ENCODE measurements around the gene ACACB.
"Not testable (repeated sequence)": the region's sequence is repeated elsewhere in the genome, so short reads cannot be mapped to it uniquely, and the experiment has no call there.

The ACACB gene

GRCh38 chr12:109163167-109163566 is 46.8 kb downstream of the ACACB start:
- Histone ChIP-seq H3K27me3 (ENCODE audit: insufficient read depth, low read length) (no peaks in the 10 kb centered on the region), H3K4me3 (ENCODE audit: low read length) (no peak overlapping the region), H3K36me3 (ENCODE audit: insufficient read depth, low read depth, low read length) (peaks cover 5% of the 10 kb centered on the region; the same call in 1 of the 2 replicates), H3K4me1 (ENCODE audit: insufficient read depth, low read length) (no peaks in the 10 kb centered on the region), H3K9ac (ENCODE audit: low read depth, low read length) (no peak overlapping the region), H3K27ac (ENCODE audit: low read length) (no peak overlapping the region), H3K9me3 (ENCODE audit: insufficient read depth, low read depth, low read length) (no peaks in the 10 kb centered on the region)

GRCh38 chr12:109165599-109165998 is 49.2 kb downstream of the ACACB start:
- H3K9ac ChIP-seq (ENCODE audit: low read depth, low read length), result no peak overlapping the region

GRCh38 chr12:109166371-109166770 is 50.0 kb downstream of the ACACB start:
- H3K4me3 ChIP-seq (ENCODE audit: low read length), result no peak overlapping the region
- H3K36me3 ChIP-seq (ENCODE audit: insufficient read depth, low read depth, low read length), result peaks cover 13% of the 10 kb centered on the region
- H3K27me3 ChIP-seq (ENCODE audit: insufficient read depth, low read length), result no peaks in the 10 kb centered on the region
- no peaks in the 10 kb centered on the region for H3K9me3 ChIP-seq (ENCODE audit: insufficient read depth, low read depth, low read length)
- H3K27ac ChIP-seq (ENCODE audit: low read length), result no peak overlapping the region
- H3K4me1 ChIP-seq (ENCODE audit: insufficient read depth, low read length), result no peaks in the 10 kb centered on the region
- no peak overlapping the region for H3K9ac ChIP-seq (ENCODE audit: low read depth, low read length)

More at GRCh38 chr12:109165599-109165998, 49.2 kb downstream of the ACACB start:
- Histone ChIP-seq H3K9me3 (ENCODE audit: insufficient read depth, low read depth, low read length) (no peaks in the 10 kb centered on the region), H3K4me3 (ENCODE audit: low read length) (no peak overlapping the region), H3K27ac (ENCODE audit: low read length) (no peak overlapping the region), H3K27me3 (ENCODE audit: insufficient read depth, low read length) (no peaks in the 10 kb centered on the region), H3K36me3 (ENCODE audit: insufficient read depth, low read depth, low read length) (peaks cover 13% of the 10 kb centered on the region), H3K4me1 (ENCODE audit: insufficient read depth, low read length) (no peaks in the 10 kb centered on the region)

- no peak overlapping the region for H3K27ac ChIP-seq (ENCODE audit: low read length)
- no peaks in the 10 kb centered on the region for H3K27me3 ChIP-seq (ENCODE audit: insufficient read depth, low read length)
- no peak overlapping the region for H3K9ac ChIP-seq (ENCODE audit: low read depth, low read length)
- no peaks in the 10 kb centered on the region; the same call in 1 of the 2 replicates for H3K9me3 ChIP-seq (ENCODE audit: insufficient read depth, low read depth, low read length)
- no peak overlapping the region for H3K4me3 ChIP-seq (ENCODE audit: low read length)
- H3K4me1 ChIP-seq (ENCODE audit: insufficient read depth, low read length), result no peaks in the 10 kb centered on the region
- peaks cover 27% of the 10 kb centered on the region for H3K36me3 ChIP-seq (ENCODE audit: insufficient read depth, low read depth, low read length)
These were observed 51.4 kb downstream of the ACACB start for GRCh38 chr12:109167781-109168180.

- no peaks in the 10 kb centered on the region for H3K27me3 ChIP-seq (ENCODE audit: insufficient read depth, low read length)
- no peak overlapping the region for H3K9ac ChIP-seq (ENCODE audit: low read depth, low read length)
- no peak overlapping the region for H3K27ac ChIP-seq (ENCODE audit: low read length)
- no peaks in the 10 kb centered on the region for H3K4me1 ChIP-seq (ENCODE audit: insufficient read depth, low read length)
- H3K9me3 ChIP-seq (ENCODE audit: insufficient read depth, low read depth, low read length), result no peaks in the 10 kb centered on the region; the same call in 1 of the 2 replicates
- H3K4me3 ChIP-seq (ENCODE audit: low read length), result no peak overlapping the region
- peaks cover 40% of the 10 kb centered on the region for H3K36me3 ChIP-seq (ENCODE audit: insufficient read depth, low read depth, low read length)
These were observed 52.9 kb downstream of the ACACB start for GRCh38 chr12:109169262-109169661.

GRCh38 chr12:109169686-109170085 is 53.3 kb downstream of the ACACB start:
- Histone ChIP-seq H3K4me1 (ENCODE audit: insufficient read depth, low read length) (no peaks in the 10 kb centered on the region), H3K27ac (ENCODE audit: low read length) (no peak overlapping the region), H3K4me3 (ENCODE audit: low read length) (no peak overlapping the region), H3K9ac (ENCODE audit: low read depth, low read length) (no peak overlapping the region), H3K9me3 (ENCODE audit: insufficient read depth, low read depth, low read length) (no peaks in the 10 kb centered on the region; the same call in 1 of the 2 replicates), H3K36me3 (ENCODE audit: insufficient read depth, low read depth, low read length) (peaks cover 40% of the 10 kb centered on the region), H3K27me3 (ENCODE audit: insufficient read depth, low read length) (no peaks in the 10 kb centered on the region)

- no peak overlapping the region for H3K4me3 ChIP-seq (ENCODE audit: low read length)
- no peaks in the 10 kb centered on the region for H3K4me1 ChIP-seq (ENCODE audit: insufficient read depth, low read length)
- no peak overlapping the region for H3K27ac ChIP-seq (ENCODE audit: low read length)
- H3K9me3 ChIP-seq (ENCODE audit: insufficient read depth, low read depth, low read length), result no peaks in the 10 kb centered on the region; the same call in 1 of the 2 replicates
- H3K27me3 ChIP-seq (ENCODE audit: insufficient read depth, low read length), result no peaks in the 10 kb centered on the region
- peaks cover 40% of the 10 kb centered on the region for H3K36me3 ChIP-seq (ENCODE audit: insufficient read depth, low read depth, low read length)
- no peak overlapping the region for H3K9ac ChIP-seq (ENCODE audit: low read depth, low read length)
These were observed 53.9 kb downstream of the ACACB start for GRCh38 chr12:109170324-109170723.

DNA sequence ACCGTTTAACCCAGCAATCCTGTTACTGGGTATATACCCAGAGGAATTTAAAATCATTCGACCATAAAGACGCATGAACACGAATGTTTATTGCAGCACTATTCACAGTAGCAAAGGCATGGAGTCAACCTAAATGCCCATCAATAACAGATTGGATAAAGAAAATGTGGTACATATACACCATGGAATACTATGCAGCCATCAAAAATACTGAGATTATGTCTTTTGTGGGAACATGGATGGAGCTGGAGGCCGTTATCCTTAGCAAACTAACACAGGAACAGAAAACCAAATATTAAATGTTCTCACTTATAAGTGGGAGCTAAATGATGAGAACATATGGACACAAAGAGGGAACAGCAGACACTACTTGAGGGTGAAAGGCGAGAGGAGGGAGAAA is 56.4 kb downstream of the ACACB start:
- H3K36me3 ChIP-seq (ENCODE audit: insufficient read depth, low read depth, low read length), result peaks cover 40% of the 10 kb centered on the region
- H3K9ac ChIP-seq (ENCODE audit: low read depth, low read length); H3K4me3 ChIP-seq (ENCODE audit: low read length): not testable (repeated sequence)

GRCh38 chr12:109173443-109174240 is 57.3 kb downstream of the ACACB start:
- Histone ChIP-seq H3K4me3 (ENCODE audit: low read length) (no peak overlapping the region), H3K27ac (ENCODE audit: low read length) (no peak overlapping the region), H3K36me3 (ENCODE audit: insufficient read depth, low read depth, low read length) (peaks cover 40% of the 10 kb centered on the region), H3K4me1 (ENCODE audit: insufficient read depth, low read length) (no peaks in the 10 kb centered on the region), H3K27me3 (ENCODE audit: insufficient read depth, low read length) (no peaks in the 10 kb centered on the region), H3K9me3 (ENCODE audit: insufficient read depth, low read depth, low read length) (no peaks in the 10 kb centered on the region; the same call in 1 of the 2 replicates), H3K9ac (ENCODE audit: low read depth, low read length) (no peak overlapping the region)

More for the DNA sequence above, 56.4 kb downstream of the ACACB start:
- H3K4me1 ChIP-seq (ENCODE audit: insufficient read depth, low read length); H3K27me3 ChIP-seq (ENCODE audit: insufficient read depth, low read length); H3K9me3 ChIP-seq (ENCODE audit: insufficient read depth, low read depth, low read length); H3K27ac ChIP-seq (ENCODE audit: low read length): not testable (repeated sequence)

DNA sequence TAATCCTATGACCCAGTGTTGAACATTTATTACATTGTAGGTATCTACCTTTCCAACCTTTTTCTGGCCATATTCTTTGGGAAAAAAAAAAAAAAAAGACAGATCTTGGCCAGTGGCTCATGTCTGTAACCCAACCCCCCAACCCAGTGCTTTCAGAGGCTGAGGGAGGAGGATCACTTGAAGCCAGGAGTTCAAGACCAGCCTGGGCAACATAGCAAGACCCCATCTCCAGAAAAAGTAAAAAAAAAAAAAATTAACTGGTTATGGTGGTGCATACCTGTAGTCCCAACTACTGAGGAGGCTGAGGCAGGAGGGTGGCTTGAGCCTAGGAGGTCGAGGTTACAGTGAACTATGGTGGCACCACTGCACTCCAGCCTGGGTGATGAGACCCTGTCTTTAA is 58.1 kb downstream of the ACACB start:
- Histone ChIP-seq H3K27me3 (ENCODE audit: insufficient read depth, low read length) (no peaks in the 10 kb centered on the region), H3K9me3 (ENCODE audit: insufficient read depth, low read depth, low read length) (no peaks in the 10 kb centered on the region; the same call in 1 of the 2 replicates), H3K36me3 (ENCODE audit: insufficient read depth, low read depth, low read length) (peaks cover 45% of the 10 kb centered on the region), H3K4me1 (ENCODE audit: insufficient read depth, low read length) (no peaks in the 10 kb centered on the region), H3K4me3 (ENCODE audit: low read length) (no peak overlapping the region), H3K9ac (ENCODE audit: low read depth, low read length) (no peak overlapping the region), H3K27ac (ENCODE audit: low read length) (no peak overlapping the region)

- Histone ChIP-seq H3K9me3 (ENCODE audit: insufficient read depth, low read depth, low read length) (no peaks in the 10 kb centered on the region), H3K9ac (ENCODE audit: low read depth, low read length) (no peak overlapping the region), H3K4me3 (ENCODE audit: low read length) (no peak overlapping the region), H3K27me3 (ENCODE audit: insufficient read depth, low read length) (no peaks in the 10 kb centered on the region), H3K36me3 (ENCODE audit: insufficient read depth, low read depth, low read length) (peaks cover 29% of the 10 kb centered on the region), H3K4me1 (ENCODE audit: insufficient read depth, low read length) (no peaks in the 10 kb centered on the region), H3K27ac (ENCODE audit: low read length) (no peak overlapping the region)
These were observed 62.1 kb downstream of the ACACB start for GRCh38 chr12:109178532-109178931.

DNA sequence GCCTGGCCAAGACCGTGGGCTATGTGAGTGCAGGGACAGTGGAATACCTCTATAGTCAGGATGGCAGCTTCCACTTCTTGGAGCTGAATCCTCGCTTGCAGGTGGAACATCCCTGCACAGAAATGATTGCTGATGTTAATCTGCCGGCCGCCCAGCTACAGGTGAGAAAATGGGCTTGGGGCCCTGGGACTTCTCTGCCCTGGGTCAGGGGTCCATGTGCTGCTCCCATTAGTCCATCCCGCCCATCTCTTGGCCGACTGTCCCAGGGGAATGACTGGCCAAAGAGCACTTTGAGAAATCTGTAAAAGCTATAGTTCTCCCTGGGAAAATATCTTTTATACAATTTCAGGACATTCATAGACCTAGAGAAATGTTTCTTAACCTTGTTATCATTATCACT is 63.5 kb downstream of the ACACB start:
- H3K4me1 ChIP-seq (ENCODE audit: insufficient read depth, low read length), result no peaks in the 10 kb centered on the region
- H3K27me3 ChIP-seq (ENCODE audit: insufficient read depth, low read length), result no peaks in the 10 kb centered on the region
- H3K9ac ChIP-seq (ENCODE audit: low read depth, low read length), result no peak overlapping the region
- H3K36me3 ChIP-seq (ENCODE audit: insufficient read depth, low read depth, low read length), result peaks cover 28% of the 10 kb centered on the region
- no peak overlapping the region for H3K4me3 ChIP-seq (ENCODE audit: low read length)
- H3K27ac ChIP-seq (ENCODE audit: low read length), result no peak overlapping the region
- no peaks in the 10 kb centered on the region for H3K9me3 ChIP-seq (ENCODE audit: insufficient read depth, low read depth, low read length)

All from iPS-20b (cell line).